Stomach (tissue), 9 donors: ENCODE results near the gene HOGA1. TPM values are rescaled to one million over a fixed set of nuclear protein-coding genes. Genes with fewer than 3 reads are reported as not detected.
A peak's percentile ranks its signal among the peaks of the same experiment; 100 is the strongest.
"Not testable (repeated sequence)": the region's sequence is repeated elsewhere in the genome, so short reads cannot be mapped to it uniquely, and the experiment has no call there.

ENCODE experiments used
- DNase-seq, 2 donors: peaks; one replicate each; pipeline versions ENCODE4 v3.0.0 to v3.0.0-alpha.2; 2013 to 2019
- H3K27ac ChIP-seq, 5 donors: fragments of 200-600 bp in 4 of 5; sonication (generic) in 4 of 5; one replicate each; pipeline ENCODE4 v1.5.1; 2013 to 2019; ENCODE audit warnings: mild to moderate bottlenecking in 1 of 5, moderate library complexity in 1 of 5
- H3K27me3 ChIP-seq, 3 donors: fragments of 200-600 bp; sonication (generic); one replicate each; pipeline ENCODE4 v1.5.1; 2017 to 2019; ENCODE audit warnings: mixed run types in 1 of 3
- H3K36me3 ChIP-seq, 4 donors: fragments of 200-600 bp; sonication (generic); 1 replicate in 3 of 4; 2 replicates in 1 of 4; pipeline ENCODE4 v1.5.1; 2016 to 2019
- H3K4me1 ChIP-seq, 4 donors: fragments of 200-600 bp; sonication (generic); one replicate each; pipeline ENCODE4 v1.5.1; 2016 to 2019
- H3K4me3 ChIP-seq, 4 donors: fragments of 200-600 bp; sonication (generic) in 3 of 4; one replicate each; pipeline ENCODE4 v1.5.1; 2016 to 2019; ENCODE audit warnings: mild to moderate bottlenecking in 1 of 4
- H3K9me3 ChIP-seq, 4 donors: fragments of 200-600 bp; sonication (generic); one replicate each; pipeline ENCODE4 v1.5.1; 2016 to 2019
- EP300 ChIP-seq: sonication (generic); formaldehyde crosslinking; IDR thresholded peaks from one replicate; pipeline ENCODE4 v1.6.1; 2017; ENCODE audit warnings: antibody characterized with exemption
- POLR2A ChIP-seq, 4 donors: fragments of 450-650 bp; IDR thresholded peaks; one replicate each; pipeline ENCODE4 v1.6.1; 2016; ENCODE audit warnings: antibody characterized with exemption in 4 of 4, control low read depth in 2 of 4, mild to moderate bottlenecking in 1 of 4, moderate library complexity in 1 of 4
- POLR2AphosphoS5 ChIP-seq, 3 donors: sonication (generic); formaldehyde crosslinking; IDR thresholded peaks; one replicate each; pipeline ENCODE4 v1.6.1; 2016; ENCODE audit warnings: antibody characterized with exemption in 3 of 3
- WGBS, 5 donors: extraction: QIAGEN DNeasy Blood & Tissue Kit in 3 of 5; methylation state at CpG; one replicate each; pipeline versions ENCODE4 v1.1.5 to v1.1.7; 2013 to 2018; 5-methylcytosine and 5-hydroxymethylcytosine counted together
- intact Hi-C: fragments of 100-400 bp; cut with DNase I; formaldehyde crosslinking; loops from one replicate; pipeline ENCODE4 v1.15.1; 2023; ENCODE audit warnings: low total_unique reads
- polyA plus RNA-seq, 3 donors: library from polyadenylated mRNA; stranded (reverse); fragments of 200-250 nt; gene quantifications; one replicate each; pipeline ENCODE4 v1.2.3, GENCODE V29; 2013
- total RNA-seq, 5 donors: library from RNA; depleted of rRNA; stranded (reverse); fragments of >200 nt; gene quantifications; one replicate each; pipeline versions ENCODE4 v1.1.0 to v1.2.3, GENCODE V29; 2014 to 2016
- TF ChIP-seq, protein P1 (sequence below), 7 experiments: fragments of 450-650 bp in 4 of 7; fragments of 200-600 bp in 3 of 7; sonication (generic) in 3 of 7; IDR thresholded peaks; one replicate each; pipeline ENCODE4 v1.5.1; 2016 to 2019; ENCODE audit warnings: antibody characterized with exemption in 7 of 7, control low read depth in 2 of 7, mild to moderate bottlenecking in 1 of 7
- donor health status: healthy with polysubstance abuse.
- donor health status: Bipolar disorder and iron deficiency.
- donor health status: healthy.

The HOGA1 gene
- total and polyA plus RNA-seq, 8 donors = 0.38 TPM; not detected in 7

DNA sequence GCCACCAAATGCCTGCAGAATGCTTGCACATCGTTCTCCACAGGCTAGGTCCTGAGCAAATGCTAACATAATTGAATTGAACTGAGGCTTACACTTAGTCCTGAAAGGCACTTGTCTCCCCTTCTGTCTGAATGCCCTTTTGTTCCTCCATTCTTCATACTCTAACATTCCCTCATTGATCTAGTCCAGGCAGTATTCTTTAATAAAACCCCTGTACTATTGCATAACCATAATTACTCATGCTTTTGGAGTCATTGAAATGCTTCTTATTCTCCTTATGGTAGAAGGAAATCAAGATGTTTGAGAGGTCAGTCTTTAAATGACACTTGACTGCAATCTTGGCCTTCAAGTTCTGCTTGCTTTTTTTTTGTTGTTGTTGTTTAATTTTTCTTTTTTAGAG, 63.4 kb downstream of the HOGA1 start:
- H3K4me3 ChIP-seq = no peak overlapping the region
- H3K9me3 ChIP-seq = no peaks in the 10 kb centered on the region
- H3K27me3 ChIP-seq = no peaks in the 10 kb centered on the region
- no peak for DNase-seq
- peak overlapping the region in 1 of 5 donors; percentile 63 for H3K27ac ChIP-seq
- 68 to 88% (median 86%) methylated on average over 1 of the region's 1 CpG for WGBS, 5 donors
- peaks cover 14 to 54% (median 43%) of the 10 kb centered on the region in 4 donors for H3K36me3 ChIP-seq
- TF ChIP-seq POLR2A (IDR thresholded peaks at IDR 0.05) (no peak), POLR2AphosphoS5 (IDR thresholded peaks at IDR 0.05) (no peak), EP300 (no peak)
- TF ChIP-seq, protein P1, sequence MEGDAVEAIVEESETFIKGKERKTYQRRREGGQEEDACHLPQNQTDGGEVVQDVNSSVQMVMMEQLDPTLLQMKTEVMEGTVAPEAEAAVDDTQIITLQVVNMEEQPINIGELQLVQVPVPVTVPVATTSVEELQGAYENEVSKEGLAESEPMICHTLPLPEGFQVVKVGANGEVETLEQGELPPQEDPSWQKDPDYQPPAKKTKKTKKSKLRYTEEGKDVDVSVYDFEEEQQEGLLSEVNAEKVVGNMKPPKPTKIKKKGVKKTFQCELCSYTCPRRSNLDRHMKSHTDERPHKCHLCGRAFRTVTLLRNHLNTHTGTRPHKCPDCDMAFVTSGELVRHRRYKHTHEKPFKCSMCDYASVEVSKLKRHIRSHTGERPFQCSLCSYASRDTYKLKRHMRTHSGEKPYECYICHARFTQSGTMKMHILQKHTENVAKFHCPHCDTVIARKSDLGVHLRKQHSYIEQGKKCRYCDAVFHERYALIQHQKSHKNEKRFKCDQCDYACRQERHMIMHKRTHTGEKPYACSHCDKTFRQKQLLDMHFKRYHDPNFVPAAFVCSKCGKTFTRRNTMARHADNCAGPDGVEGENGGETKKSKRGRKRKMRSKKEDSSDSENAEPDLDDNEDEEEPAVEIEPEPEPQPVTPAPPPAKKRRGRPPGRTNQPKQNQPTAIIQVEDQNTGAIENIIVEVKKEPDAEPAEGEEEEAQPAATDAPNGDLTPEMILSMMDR (IDR thresholded peaks at IDR 0.05) = no peak
- intact Hi-C loops = no loop called here
- H3K4me1 ChIP-seq = peaks cover under 1 to 42% (median 19%) of the 10 kb centered on the region in 4 donors

DNA sequence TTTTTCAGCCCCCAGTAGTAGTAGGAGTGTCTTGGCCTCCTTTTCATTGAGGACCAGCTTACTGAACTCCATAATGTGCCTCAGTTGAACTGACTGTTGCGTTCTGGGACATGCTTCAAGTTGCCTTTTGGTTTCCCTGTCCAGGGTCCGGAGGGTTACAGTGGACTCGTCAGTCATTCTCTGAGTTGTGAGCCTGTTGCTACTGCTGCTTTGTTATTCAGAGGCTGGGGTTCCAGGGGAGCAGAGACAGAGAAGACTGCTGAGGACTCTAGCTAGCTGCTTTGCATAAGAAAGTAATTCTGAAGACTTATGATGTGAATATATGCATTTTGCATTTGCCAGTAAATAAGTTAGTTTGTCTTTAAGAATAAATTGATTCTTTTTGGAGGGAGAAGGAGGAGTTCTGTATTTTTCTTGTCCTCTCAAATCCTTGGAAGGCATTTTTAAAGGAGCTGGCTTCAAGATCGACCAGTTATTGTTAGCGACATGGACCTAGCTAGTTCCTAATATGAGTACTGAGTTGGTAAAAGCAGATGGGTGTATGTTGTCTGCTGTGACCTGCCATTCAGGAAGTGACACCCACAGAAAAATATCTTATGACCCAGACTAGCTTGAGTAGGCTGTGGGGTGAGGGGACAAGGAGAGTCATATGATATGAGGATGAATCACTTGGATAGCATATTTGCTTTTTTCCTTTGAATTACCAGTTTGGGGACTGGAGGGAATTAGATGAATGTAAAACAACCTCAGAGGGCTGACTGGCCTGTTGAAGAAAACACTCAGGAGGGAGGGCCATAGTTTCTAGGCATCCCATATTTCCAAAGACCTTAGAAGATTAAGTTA, 64.6 kb downstream of the HOGA1 start:
- intact Hi-C loops = no loop called here
- peaks cover 14 to 64% (median 55%) of the 10 kb centered on the region in 4 donors for H3K36me3 ChIP-seq
- peaks cover 0 to 30% (median 10%) of the 10 kb centered on the region in 4 donors for H3K4me1 ChIP-seq
- H3K4me3 ChIP-seq = no peak overlapping the region
- H3K27ac ChIP-seq = peak overlapping the region in 4 of 5 donors; percentile 30 to 63 (median 40)
- no peaks in the 10 kb centered on the region for H3K9me3 ChIP-seq
- TF ChIP-seq, protein P1 (IDR thresholded peaks at IDR 0.05) = no peak
- TF ChIP-seq EP300 (no peak), POLR2AphosphoS5 (IDR thresholded peaks at IDR 0.05) (no peak), POLR2A (IDR thresholded peaks at IDR 0.05) (no peak)
- DNase-seq = peak in 1 of 2 donors; percentile 52
- WGBS, 5 donors = 72 to 86% (median 78%) methylated on average over 5 of the region's 5 CpGs
- H3K27me3 ChIP-seq = no peaks in the 10 kb centered on the region

DNA sequence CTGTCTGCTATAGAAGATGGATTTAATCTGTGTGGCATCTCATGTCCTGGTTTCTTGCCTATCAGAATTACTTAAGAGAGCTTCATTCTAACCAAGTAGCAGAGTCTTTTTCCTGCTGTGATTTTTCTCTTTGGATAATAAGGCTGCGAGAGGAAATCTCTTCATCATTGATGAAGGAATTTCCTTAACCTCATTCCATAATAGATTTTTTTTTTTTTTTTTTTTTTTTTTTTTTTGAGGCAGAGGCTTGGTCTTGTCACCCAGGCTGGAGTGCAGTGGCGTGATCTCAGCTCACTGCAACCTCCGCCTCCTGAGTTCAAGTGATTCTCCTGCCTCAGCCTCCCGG, 65.2 kb downstream of the HOGA1 start:
- Histone ChIP-seq H3K27ac (peak overlapping the region in 2 of 5 donors; percentile 44 to 63), H3K4me1 (peaks cover 0 to 28% (median 10%) of the 10 kb centered on the region in 4 donors), H3K36me3 (peaks cover 14 to 64% (median 57%) of the 10 kb centered on the region in 4 donors)
- H3K9me3 ChIP-seq, H3K27me3 ChIP-seq, intact Hi-C loops, DNase-seq, H3K4me3 ChIP-seq: not testable (repeated sequence)
- WGBS, 5 donors = 89 to 95% (median 93%) methylated on average over 4 of the region's 4 CpGs

DNA sequence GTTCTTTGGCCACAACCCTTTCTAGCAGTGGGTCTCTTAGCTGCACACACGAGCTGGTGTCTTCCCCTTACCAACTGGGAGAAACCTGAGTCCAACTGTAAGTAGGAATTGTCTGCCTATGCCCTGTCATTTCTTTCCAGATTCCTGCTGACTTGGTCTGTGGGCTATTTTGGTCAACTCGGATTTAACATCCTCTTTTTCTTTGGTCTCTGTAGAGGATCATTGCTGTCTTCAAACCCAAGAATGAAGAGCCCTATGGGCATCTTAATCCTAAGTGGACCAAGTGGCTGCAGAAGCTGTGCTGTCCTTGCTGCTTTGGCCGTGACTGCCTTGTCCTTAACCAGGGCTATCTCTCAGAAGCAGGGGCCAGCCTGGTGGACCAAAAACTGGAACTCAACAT, 66.5 kb downstream of the HOGA1 start:
- 78 to 90% (median 87%) methylated on average over 2 to 3 of the region's 3 CpGs for WGBS, 5 donors

More for the DNA sequence above, 66.5 kb downstream of the HOGA1 start:
- no peaks in the 10 kb centered on the region for H3K9me3 ChIP-seq
- intact Hi-C loops = no loop called here
- peak overlapping the region in 1 of 5 donors; percentile 8 for H3K27ac ChIP-seq
- H3K36me3 ChIP-seq = peaks cover 14 to 64% (median 58%) of the 10 kb centered on the region in 4 donors
- H3K27me3 ChIP-seq = no peaks in the 10 kb centered on the region
- peaks cover 0 to 28% (median 10%) of the 10 kb centered on the region in 4 donors for H3K4me1 ChIP-seq
- no peak overlapping the region for H3K4me3 ChIP-seq
- TF ChIP-seq POLR2AphosphoS5 (IDR thresholded peaks at IDR 0.05) (no peak), EP300 (no peak), POLR2A (IDR thresholded peaks at IDR 0.05) (no peak)
- TF ChIP-seq, protein P1 (IDR thresholded peaks at IDR 0.05) = no peak
- DNase-seq = no peak
